Measurements from ENCODE around the gene ZNF618.

ZNF618 gene

GRCh38 chr9:114069476-114070187 lies 193.5 kb downstream of the ZNF618 start:
- DNase-seq (ENCODE audit: low read depth): no peak
- TF ChIP-seq CTCF (conservative IDR thresholded peaks at IDR 0.05; ENCODE audit: low read depth, low read length): no peak
- no peak overlapping the region for H3K4me3 ChIP-seq (ENCODE audit: low read depth, low read length)

GRCh38 chr9:114070188-114071103 lies 194.3 kb downstream of the ZNF618 start:
- TF ChIP-seq CTCF (conservative IDR thresholded peaks at IDR 0.05; ENCODE audit: low read depth, low read length): no peak
- no peak for DNase-seq (ENCODE audit: low read depth)
- H3K4me3 ChIP-seq (ENCODE audit: low read depth, low read length): no peak overlapping the region

GRCh38 chr9:114071197-114071795 lies 195.2 kb downstream of the ZNF618 start:
- DNase-seq (ENCODE audit: low read depth): no peak
- no peak overlapping the region for H3K4me3 ChIP-seq (ENCODE audit: low read depth, low read length)
- no peak for TF ChIP-seq CTCF (conservative IDR thresholded peaks at IDR 0.05; ENCODE audit: low read depth, low read length)

GRCh38 chr9:114072184-114073140 lies 196.4 kb downstream of the ZNF618 start:
- no peak for TF ChIP-seq CTCF (conservative IDR thresholded peaks at IDR 0.05; ENCODE audit: low read depth, low read length)
- H3K4me3 ChIP-seq (ENCODE audit: low read depth, low read length): no peak overlapping the region
- DNase-seq (ENCODE audit: low read depth): peak; percentile 26

GRCh38 chr9:114075602-114076001 lies 199.5 kb downstream of the ZNF618 start:
- H3K4me3 ChIP-seq (ENCODE audit: low read depth, low read length): no peak overlapping the region
- no peak for TF ChIP-seq CTCF (conservative IDR thresholded peaks at IDR 0.05; ENCODE audit: low read depth, low read length)
- no peak for DNase-seq (ENCODE audit: low read depth)

Data from choroid plexus epithelial cell (primary cell).